SK-N-SH (cell line): ENCODE results near the gene AUTS2. TPM values are rescaled to one million over a fixed set of nuclear protein-coding genes. Genes with fewer than 3 reads are reported as not detected.

Source experiments
- CTCF ChIA-PET: fragments of 300-600, 350-600 bp; formaldehyde crosslinking; extraction: SDS; loops from one replicate; lab custom pipeline; 2021; lab: Yijun Ruan, JAX
- POLR2A ChIA-PET: fragments of 350-600 bp; sonication (Branson Sonifier 250); formaldehyde crosslinking; extraction: SDS; loops from one replicate; lab custom pipeline; 2020; ENCODE audit warnings: antibody characterized with exemption, inconsistent platforms; lab: Yijun Ruan, JAX
- DNase-seq: peaks from one replicate; pipeline ENCODE4 v3.0.0; 2012
- H2AFZ ChIP-seq: fragments of 200-600 bp; sonication (generic); 2 replicates; pipeline ENCODE4 v1.8.1; 2016; ENCODE audit warnings: antibody characterized with exemption, mild to moderate bottlenecking, low read depth
- H3F3A ChIP-seq: fragments of 200-600 bp; sonication (generic); replicated peaks from 2 replicates; pipeline ENCODE3; 2016; ENCODE audit warnings: antibody characterized with exemption, mild to moderate bottlenecking; ENCODE audit not compliant: insufficient read depth
- H3K27ac ChIP-seq, 2 experiments: fragments of 200-500 bp in 1 of 2; fragments of 200-600 bp in 1 of 2; sonication (Bioruptor generic) in 1 of 2; sonication (generic), shearing (Covaris generic) in 1 of 2; 2 replicates each; pipeline versions ENCODE4 v1.5.1 to v1.6.1; 2014 to 2016; ENCODE audit warnings: low read depth in 2 of 2, inconsistent platforms in 1 of 2, low read length in 1 of 2, mild to moderate bottlenecking in 1 of 2, mixed read lengths in 1 of 2
- H3K27me3 ChIP-seq: fragments of 200-600 bp; sonication (generic), shearing (Covaris generic); 2 replicates; pipeline ENCODE4 v1.6.1; 2016; ENCODE audit warnings: mixed run types; ENCODE audit not compliant: insufficient read depth
- H3K36me3 ChIP-seq, 2 experiments: fragments of 200-500 bp in 1 of 2; fragments of 200-600 bp in 1 of 2; sonication (Bioruptor generic) in 1 of 2; sonication (generic) in 1 of 2; replicated peaks in 1 of 2; 2 replicates each; pipeline versions ENCODE3 to v1.5.1; 2014 to 2016; ENCODE audit warnings: low read length in 1 of 2, mild to moderate bottlenecking in 1 of 2; ENCODE audit not compliant: insufficient read depth in 2 of 2, control insufficient read depth in 1 of 2
- H3K4me1 ChIP-seq, 2 experiments: fragments of 200-500 bp in 1 of 2; fragments of 200-600 bp in 1 of 2; sonication (Bioruptor generic) in 1 of 2; sonication (generic), shearing (Covaris generic) in 1 of 2; 2 replicates each; pipeline versions ENCODE4 v1.5.1 to v1.6.1; 2014 to 2016; ENCODE audit warnings: low read depth in 1 of 2, low read length in 1 of 2, mixed run types in 1 of 2; ENCODE audit not compliant: insufficient read depth in 2 of 2, control insufficient read depth in 1 of 2
- H3K4me2 ChIP-seq: fragments of 200-600 bp; sonication (generic), shearing (Covaris generic); 2 replicates; pipeline ENCODE4 v1.6.1; 2017; ENCODE audit warnings: mixed run types
- H3K4me3 ChIP-seq, 2 experiments: fragments of 200-500 bp in 1 of 2; fragments of 200-600 bp in 1 of 2; sonication (Bioruptor generic) in 1 of 2; sonication (generic), shearing (Covaris generic) in 1 of 2; 2 replicates each; pipeline versions ENCODE4 v1.5.1 to v1.8.1; 2014 to 2016; ENCODE audit warnings: low read depth in 2 of 2, inconsistent platforms in 1 of 2, low read length in 1 of 2, mild to moderate bottlenecking in 1 of 2, mixed read lengths in 1 of 2, moderate library complexity in 1 of 2
- H3K79me2 ChIP-seq: fragments of 200-600 bp; sonication (generic); 2 replicates; pipeline ENCODE4 v1.8.1; 2017; ENCODE audit warnings: mild to moderate bottlenecking; ENCODE audit not compliant: insufficient read depth
- H3K9ac ChIP-seq: fragments of 200-600 bp; sonication (generic); 2 replicates; pipeline ENCODE4 v1.6.1; 2017; ENCODE audit warnings: mixed run types
- H3K9me2 ChIP-seq: fragments of 200-600 bp; sonication (generic); 2 replicates; pipeline ENCODE4 v1.6.1; 2017; ENCODE audit warnings: mixed run types
- H3K9me3 ChIP-seq: fragments of 200-600 bp; sonication (generic); 2 replicates; pipeline ENCODE4 v1.6.1; 2017; ENCODE audit warnings: mixed run types, mild to moderate bottlenecking, moderate library complexity
- H4K20me1 ChIP-seq: fragments of 200-600 bp; sonication (generic); 2 replicates; pipeline ENCODE4 v1.6.1; 2017; ENCODE audit warnings: mild to moderate bottlenecking, mixed run types; ENCODE audit not compliant: insufficient read depth
- CHD2 ChIP-seq: fragments of 150-350 bp; IDR thresholded peaks from 2 replicates; pipeline ENCODE4 v1.6.1; 2018; ENCODE audit warnings: low read length; ENCODE audit not compliant: partially characterized antibody
- EZH2phosphoT487 ChIP-seq: fragments of 200-600 bp; sonication (generic); IDR thresholded peaks from 2 replicates; pipeline ENCODE4 v1.6.1; 2017; ENCODE audit warnings: low read depth, mixed run types, mild to moderate bottlenecking, antibody characterized with exemption, moderate library complexity, borderline replicate concordance
- FOXJ3 ChIP-seq: sonication (generic); formaldehyde crosslinking; IDR thresholded peaks from 2 replicates; pipeline ENCODE4 v1.5.1; 2020; ENCODE audit warnings: mild to moderate bottlenecking, missing genetic modification reagents
- FOXM1 ChIP-seq: IDR thresholded peaks from 2 replicates; pipeline ENCODE4 v1.4.0; 2012; ENCODE audit warnings: low read depth, mild to moderate bottlenecking
- GABPA ChIP-seq: IDR thresholded peaks from 2 replicates; pipeline ENCODE4 v1.4.0; 2012; ENCODE audit warnings: low read depth, mild to moderate bottlenecking
- IRF3 ChIP-seq: fragments of 150-350 bp; IDR thresholded peaks from 2 replicates; pipeline ENCODE4 v1.6.1; 2016; ENCODE audit warnings: mild to moderate bottlenecking, low read depth, low read length
- MXI1 ChIP-seq: IDR thresholded peaks from 2 replicates; pipeline ENCODE4 v1.6.1; 2012; ENCODE audit warnings: mild to moderate bottlenecking, low read depth, low read length, improper control_type of control experiment
- RAD21 ChIP-seq: IDR thresholded peaks from 2 replicates; pipeline ENCODE4 v1.6.1; 2012; ENCODE audit warnings: mild to moderate bottlenecking, low read length
- RCOR1 ChIP-seq: fragments of 150-350 bp; IDR thresholded peaks from 2 replicates; pipeline ENCODE4 v1.6.1; 2017; ENCODE audit warnings: antibody characterized with exemption, low read length
- RXRA ChIP-seq: IDR thresholded peaks from 2 replicates; pipeline ENCODE4 v1.4.0; 2012; ENCODE audit warnings: low read depth, mild to moderate bottlenecking, borderline replicate concordance
- SIN3A ChIP-seq: IDR thresholded peaks from 2 replicates; pipeline ENCODE4 v1.6.1; 2012; ENCODE audit warnings: low read depth, mild to moderate bottlenecking, low read length, moderate library complexity, borderline replicate concordance
- SMC3 ChIP-seq: IDR thresholded peaks from 2 replicates; pipeline ENCODE4 v1.6.1; 2012; ENCODE audit warnings: low read depth, low read length, improper control_type of control experiment
- WGBS: methylation state at CpG from one replicate; pipeline ENCODE4 v1.1.6; 2017; ENCODE audit warnings: low lambda C conversion rate; 5-methylcytosine and 5-hydroxymethylcytosine counted together
- polyA plus RNA-seq, 3 experiments: library from polyadenylated mRNA; depleted of rRNA; stranded (reverse); fragments of >200 nt; gene quantifications; 2 replicates each; pipeline ENCODE4 v1.2.3, GENCODE V29; 2012
- TF ChIP-seq, protein P1 (sequence below): IDR thresholded peaks from 2 replicates; pipeline ENCODE4; 2012
- TF ChIP-seq, protein P2 (sequence below): IDR thresholded peaks from 2 replicates; pipeline ENCODE4 v1.4.0; 2012; ENCODE audit warnings: low read depth, borderline replicate concordance

Gene AUTS2
- polyA plus RNA-seq, 1 of the 3 experiments (the other 2 are of a cell fraction) = 15.6 TPM

GRCh38 chr7:69880840-69881239, 282.6 kb downstream of the AUTS2 start:
- peaks cover 3% of the 10 kb centered on the region; the same call in 1 of the 2 replicates for H3K79me2 ChIP-seq
- no peak overlapping the region for H3K4me3 ChIP-seq
- peaks cover 5 to 42% of the 10 kb centered on the region in 2 experiments; a peak in 2 of 4 replicates for H3K4me1 ChIP-seq
- no peaks in the 10 kb centered on the region for H4K20me1 ChIP-seq
- WGBS = 74% methylated on average over 3 of the region's 3 CpGs
- no peak overlapping the region for H2AFZ ChIP-seq
- H3K9ac ChIP-seq = no peak overlapping the region
- no peaks in the 10 kb centered on the region for H3K27me3 ChIP-seq
- TF ChIP-seq MXI1 (peak; percentile 3; the same call in 1 of the 2 replicates), FOXJ3 (CRISPR knock-in tag) (no peak), CHD2 (no peak), RCOR1 (0 out of 2 replicates have a peak, but pooled peaks have one; percentile 31), EZH2phosphoT487 (no peak), IRF3 (no peak), RXRA (no peak), GABPA (no peak), FOXM1 (no peak), SIN3A (no peak), SMC3 (no peak), RAD21 (0 out of 2 replicates have a peak, but pooled peaks have one; percentile 12)
- TF ChIP-seq, protein P1, sequence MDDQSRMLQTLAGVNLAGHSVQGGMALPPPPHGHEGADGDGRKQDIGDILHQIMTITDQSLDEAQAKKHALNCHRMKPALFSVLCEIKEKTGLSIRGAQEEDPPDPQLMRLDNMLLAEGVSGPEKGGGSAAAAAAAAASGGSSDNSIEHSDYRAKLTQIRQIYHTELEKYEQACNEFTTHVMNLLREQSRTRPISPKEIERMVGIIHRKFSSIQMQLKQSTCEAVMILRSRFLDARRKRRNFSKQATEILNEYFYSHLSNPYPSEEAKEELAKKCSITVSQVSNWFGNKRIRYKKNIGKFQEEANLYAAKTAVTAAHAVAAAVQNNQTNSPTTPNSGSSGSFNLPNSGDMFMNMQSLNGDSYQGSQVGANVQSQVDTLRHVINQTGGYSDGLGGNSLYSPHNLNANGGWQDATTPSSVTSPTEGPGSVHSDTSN = no peak
- TF ChIP-seq, protein P2, sequence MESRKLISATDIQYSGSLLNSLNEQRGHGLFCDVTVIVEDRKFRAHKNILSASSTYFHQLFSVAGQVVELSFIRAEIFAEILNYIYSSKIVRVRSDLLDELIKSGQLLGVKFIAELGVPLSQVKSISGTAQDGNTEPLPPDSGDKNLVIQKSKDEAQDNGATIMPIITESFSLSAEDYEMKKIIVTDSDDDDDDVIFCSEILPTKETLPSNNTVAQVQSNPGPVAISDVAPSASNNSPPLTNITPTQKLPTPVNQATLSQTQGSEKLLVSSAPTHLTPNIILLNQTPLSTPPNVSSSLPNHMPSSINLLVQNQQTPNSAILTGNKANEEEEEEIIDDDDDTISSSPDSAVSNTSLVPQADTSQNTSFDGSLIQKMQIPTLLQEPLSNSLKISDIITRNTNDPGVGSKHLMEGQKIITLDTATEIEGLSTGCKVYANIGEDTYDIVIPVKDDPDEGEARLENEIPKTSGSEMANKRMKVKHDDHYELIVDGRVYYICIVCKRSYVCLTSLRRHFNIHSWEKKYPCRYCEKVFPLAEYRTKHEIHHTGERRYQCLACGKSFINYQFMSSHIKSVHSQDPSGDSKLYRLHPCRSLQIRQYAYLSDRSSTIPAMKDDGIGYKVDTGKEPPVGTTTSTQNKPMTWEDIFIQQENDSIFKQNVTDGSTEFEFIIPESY = no peak
- no peaks in the 10 kb centered on the region for H3F3A ChIP-seq
- H3K4me2 ChIP-seq = no peak overlapping the region
- ChIA-PET POLR2A (no interaction called here), CTCF (interaction anchor here (1.2 to 2.0 kb wide), 6 partner anchors 10 to 56 kb away, joined by 3 to 10 read pairs (median 4); no protein-coding TSS in a partner anchor)
- H3K9me3 ChIP-seq = no peaks in the 10 kb centered on the region
- H3K27ac ChIP-seq = peak overlapping the region in 1 of 2 experiments; percentile 60; a peak in 2 of 4 replicates
- no peaks in the 10 kb centered on the region for H3K9me2 ChIP-seq
- no peaks in the 10 kb centered on the region for H3K36me3 ChIP-seq
- peak; percentile 24 for DNase-seq
